IMR-90 (cell line): ENCODE data around the gene TAF3. TPM values are rescaled to one million over a fixed set of nuclear protein-coding genes. Genes with fewer than 3 reads are reported as not detected.

ENCODE experiments used
- ATAC-seq: fragments of 200-7000 bp; cut with Tn5 transposase; 2 replicates; pipeline ENCODE4 v1.9.1; 2020; ENCODE audit warnings: low read depth, mild to moderate bottlenecking, moderate library complexity
- BruUV-seq: library from RNA; stranded (reverse); fragments of 400-500 nt; replicated peaks from 2 replicates; lab custom pipeline; 2021; lab: Mats Ljungman, UMichigan
- CTCF ChIA-PET: fragments of 300-600 bp; formaldehyde crosslinking; extraction: SDS; loops from one replicate; lab custom pipeline; 2021; ENCODE audit warnings: antibody characterized with exemption; lab: Yijun Ruan, JAX
- POLR2A ChIA-PET: fragments of 300-600 bp; sonication (Branson Sonifier 250); formaldehyde crosslinking; loops from one replicate; lab custom pipeline; 2022; ENCODE audit warnings: antibody characterized with exemption; ENCODE audit not compliant: unreplicated experiment; lab: Charles Lee
- DNase-seq: peaks from one replicate; pipeline ENCODE4 v3.0.0; 2013
- H2AFZ ChIP-seq: replicated peaks from 2 replicates; pipeline ENCODE3; 2013; ENCODE audit warnings: low read length, mild to moderate bottlenecking; ENCODE audit not compliant: poor library complexity
- H2AK5ac ChIP-seq: 2 replicates; pipeline ENCODE4 v1.6.1; 2013; ENCODE audit warnings: low read depth, low read length, inconsistent platforms
- H2AK9ac ChIP-seq: replicated peaks from 2 replicates; pipeline ENCODE3; 2013; ENCODE audit warnings: mild to moderate bottlenecking, low read depth, low read length, moderate library complexity; ENCODE audit not compliant: poor library complexity
- H2BK120ac ChIP-seq: 2 replicates; pipeline ENCODE4 v1.6.1; 2013; ENCODE audit warnings: low read depth, low read length, inconsistent platforms
- H2BK15ac ChIP-seq: 3 replicates; pipeline ENCODE4 v1.6.1; 2013; ENCODE audit warnings: low read depth, low read length, inconsistent platforms
- H2BK20ac ChIP-seq: 2 replicates; pipeline ENCODE4 v1.6.1; 2013; ENCODE audit warnings: low read depth, mild to moderate bottlenecking, inconsistent platforms, low read length, moderate library complexity
- H2BK5ac ChIP-seq: 2 replicates; pipeline ENCODE4 v1.6.1; 2013; ENCODE audit warnings: mild to moderate bottlenecking, low read depth, low read length, inconsistent platforms; ENCODE audit not compliant: poor library complexity, severe bottlenecking
- H3K14ac ChIP-seq: replicated peaks from 2 replicates; pipeline ENCODE4 v1.6.1; 2013; ENCODE audit warnings: low read depth, low read length, inconsistent platforms
- H3K18ac ChIP-seq: 2 replicates; pipeline ENCODE4 v1.6.1; 2013; ENCODE audit warnings: low read depth, low read length, control low read depth
- H3K23ac ChIP-seq: 2 replicates; pipeline ENCODE4 v1.6.1; 2013; ENCODE audit warnings: low read depth, low read length, inconsistent platforms
- H3K27ac ChIP-seq: 2 replicates; pipeline ENCODE4 v1.5.1; 2013; ENCODE audit warnings: mild to moderate bottlenecking, control low read depth, low read length; ENCODE audit not compliant: insufficient read depth
- H3K27me3 ChIP-seq: 2 replicates; pipeline ENCODE4 v1.6.1; 2013; ENCODE audit warnings: low read length; ENCODE audit not compliant: control insufficient read depth, insufficient read depth
- H3K36me3 ChIP-seq: 2 replicates; pipeline ENCODE4 v1.6.1; 2013; ENCODE audit warnings: low read length, mixed read lengths; ENCODE audit not compliant: control insufficient read depth, insufficient read depth
- H3K4ac ChIP-seq: 2 replicates; pipeline ENCODE4 v1.6.1; 2013; ENCODE audit warnings: low read depth, low read length, inconsistent platforms
- H3K4me1 ChIP-seq: 2 replicates; pipeline ENCODE4 v1.6.1; 2013; ENCODE audit warnings: low read length, mixed read lengths; ENCODE audit not compliant: control insufficient read depth, insufficient read depth
- H3K4me2 ChIP-seq: 2 replicates; pipeline ENCODE4 v1.6.1; 2013; ENCODE audit warnings: low read depth, mild to moderate bottlenecking, control low read depth, low read length, moderate library complexity
- H3K4me3 ChIP-seq: 2 replicates; pipeline ENCODE4 v1.5.1; 2013; ENCODE audit warnings: low read depth, mild to moderate bottlenecking, control low read depth, low read length, moderate library complexity; ENCODE audit not compliant: insufficient read depth
- H3K56ac ChIP-seq: 2 replicates; pipeline ENCODE4 v1.6.1; 2013; ENCODE audit warnings: low read length, inconsistent platforms; ENCODE audit not compliant: insufficient read depth; ENCODE audit errors: extremely low read depth
- H3K79me1 ChIP-seq, 2 experiments: 2 replicates each; pipeline ENCODE4 v1.6.1; 2013; ENCODE audit warnings: low read length in 2 of 2, inconsistent platforms in 1 of 2, low read depth in 1 of 2
- H3K9ac ChIP-seq: 2 replicates; pipeline ENCODE4 v1.6.1; 2013; ENCODE audit warnings: low read depth, low read length, control low read depth
- H3K9me1 ChIP-seq: 2 replicates; pipeline ENCODE4 v1.6.1; 2013; ENCODE audit warnings: low read length, inconsistent platforms; ENCODE audit not compliant: insufficient read depth
- H3K9me3 ChIP-seq: 2 replicates; pipeline ENCODE4 v1.6.1; 2013; ENCODE audit warnings: low read length; ENCODE audit not compliant: control insufficient read depth, insufficient read depth
- H4K20me1 ChIP-seq: 2 replicates; pipeline ENCODE4 v1.6.1; 2013; ENCODE audit warnings: low read length, inconsistent platforms; ENCODE audit not compliant: insufficient read depth
- H4K5ac ChIP-seq: 2 replicates; pipeline ENCODE4 v1.6.1; 2013; ENCODE audit warnings: mild to moderate bottlenecking, low read depth, low read length, control low read depth
- H4K8ac ChIP-seq, 2 experiments: 2 replicates each; pipeline ENCODE4 v1.6.1; 2013; ENCODE audit warnings: low read depth in 2 of 2, low read length in 2 of 2, control low read depth in 1 of 2, inconsistent platforms in 1 of 2
- H4K91ac ChIP-seq: 2 replicates; pipeline ENCODE4 v1.6.1; 2013; ENCODE audit warnings: low read depth, low read length, inconsistent platforms; ENCODE audit not compliant: insufficient read depth
- FOS ChIP-seq: fragments of 150-350 bp; IDR thresholded peaks from 2 replicates; pipeline ENCODE4 v1.6.1; 2016; ENCODE audit warnings: low read depth, low read length
- MAZ ChIP-seq: IDR thresholded peaks from 2 replicates; pipeline ENCODE4 v1.6.1; 2012; ENCODE audit warnings: low read depth, mild to moderate bottlenecking, low read length, improper control_type of control experiment, moderate library complexity, borderline replicate concordance
- RFX5 ChIP-seq: IDR thresholded peaks from 2 replicates; pipeline ENCODE4 v1.8.0; 2012; ENCODE audit warnings: low read depth, mild to moderate bottlenecking, low read length, moderate library complexity
- WGBS, 2 experiments: methylation state at CpG; one replicate each; pipeline versions ENCODE4 v1.1.5 to v1.1.7; 2013; ENCODE audit warnings: missing lambda C conversion rate in 2 of 2; ENCODE audit not compliant: insufficient read length in 1 of 2; ENCODE audit errors: extremely low coverage in 2 of 2; 5-methylcytosine and 5-hydroxymethylcytosine counted together
- dilution Hi-C: fragments of 300-500 bp; cut with HindIII; formaldehyde crosslinking; loops from one replicate; pipeline ENCODE4 v1.14.3; 2018; ENCODE audit warnings: low sequenced_read_pairs; ENCODE audit not compliant: unreplicated experiment
- in situ Hi-C: fragments of 300-500 bp; cut with MboI; formaldehyde crosslinking; loops from 3 replicates; pipeline ENCODE4 v1.14.3; 2019; ENCODE audit warnings: low sequenced_read_pairs, inconsistent platforms, mixed read lengths
- intact Hi-C: fragments of 100-400 bp; cut with micrococcal nuclease; formaldehyde crosslinking; loops from 2 replicates; pipeline ENCODE4 v1.10.0; 2022
- polyA plus RNA-seq, 3 experiments: library from polyadenylated mRNA; depleted of rRNA; stranded (reverse); fragments of >200 nt; gene quantifications; 2 replicates each; pipeline ENCODE4 v1.2.3, GENCODE V29; 2012; ENCODE audit warnings: low replicate concordance in 1 of 3
- total RNA-seq: library from RNA; depleted of rRNA; stranded (reverse); fragments of >200 nt; gene quantifications from 2 replicates; pipeline ENCODE4 v1.2.3, GENCODE V29; 2012

The TAF3 gene
- total and polyA plus RNA-seq, 2 of the 4 experiments (the other 2 are of a cell fraction): 1.4 to 2.3 TPM

- Histone ChIP-seq H2BK20ac (no peak overlapping the region), H2AFZ (no peak overlapping the region), H4K8ac (no peak overlapping the region), H2BK5ac (no peak overlapping the region), H2BK120ac (no peak overlapping the region), H2AK5ac (no peak overlapping the region), H3K4me1 (peaks cover 4% of the 10 kb centered on the region), H3K27me3 (no peaks in the 10 kb centered on the region), H2BK15ac (no peak overlapping the region), H3K27ac (no peak overlapping the region), H3K4ac (no peak overlapping the region), H4K91ac (no peak overlapping the region), H4K20me1 (no peaks in the 10 kb centered on the region; the same call in 1 of the 2 replicates), H3K79me1 (peaks cover 15 to 21% of the 10 kb centered on the region in 2 experiments; a peak in 3 of 4 replicates), H3K56ac (no peak overlapping the region), H3K9me3 (no peaks in the 10 kb centered on the region), H3K36me3 (no peaks in the 10 kb centered on the region), H3K23ac (no peak overlapping the region), H3K9me1 (peaks cover 3% of the 10 kb centered on the region), H2AK9ac (no peak overlapping the region), H3K4me2 (no peak overlapping the region), H3K9ac (no peak overlapping the region), H3K4me3 (no peak overlapping the region), H3K18ac (no peak overlapping the region), H3K14ac (no peak overlapping the region), H4K5ac (no peak overlapping the region)
- no TSS peak for BruUV-seq
- DNase-seq (no peak), ATAC-seq (no peak)
- CTCF ChIA-PET: no interaction called here
- intact Hi-C loops: no loop called here
- no CpG with 5 or more reads among the region's 4 CpGs for WGBS, 2 experiments
- in situ Hi-C loops: no loop called here
- dilution Hi-C loops: no loop called here
- POLR2A ChIA-PET: interaction anchor here (0.6 kb wide), 1 partner anchor 500 kb away, joined by 3 read pairs; no protein-coding TSS in a partner anchor
- no peak for TF ChIP-seq MAZ
- TF ChIP-seq RFX5: no peak
- no peak for TF ChIP-seq FOS
These were observed 36.9 kb downstream of the TAF3 start for GRCh38 chr10:7855205-7855604.
